ENCODE results near the gene KDELR3. TPM values are rescaled to one million over a fixed set of nuclear protein-coding genes. Genes with fewer than 3 reads are reported as not detected.
"Not testable (repeated sequence)": the region's sequence is repeated elsewhere in the genome, so short reads cannot be mapped to it uniquely, and the experiment has no call there.

KDELR3 gene
- total RNA-seq, 1 donor from 2014 or later, result 1.3 TPM

- intact Hi-C loops (cut with micrococcal nuclease), result no loop called here
Observed at GRCh38 chr22:38456272-38456835, 11.5 kb upstream of the KDELR3 start.

- intact Hi-C loops (cut with micrococcal nuclease), result no loop called here
Observed at GRCh38 chr22:38456841-38457699, 10.8 kb upstream of the KDELR3 start.

DNA sequence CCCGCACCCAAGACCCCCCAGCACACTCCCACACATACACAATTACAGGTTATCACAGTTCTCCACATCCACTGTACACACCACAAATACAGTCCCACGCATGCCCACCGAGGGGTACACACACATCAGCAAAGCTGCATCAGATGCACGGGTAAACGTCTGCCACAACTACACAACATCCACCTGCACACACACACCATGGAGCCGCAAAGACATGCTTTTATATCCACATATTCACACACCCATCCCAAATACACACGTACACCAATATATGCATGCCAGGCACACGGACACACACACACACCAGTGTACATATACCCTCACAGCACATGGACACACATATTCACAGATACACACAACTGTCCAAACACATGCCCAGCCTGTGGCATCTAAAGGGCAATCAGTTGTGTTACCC is 7.5 kb upstream of the KDELR3 start:
- intact Hi-C loops (cut with micrococcal nuclease), result no loop called here

DNA sequence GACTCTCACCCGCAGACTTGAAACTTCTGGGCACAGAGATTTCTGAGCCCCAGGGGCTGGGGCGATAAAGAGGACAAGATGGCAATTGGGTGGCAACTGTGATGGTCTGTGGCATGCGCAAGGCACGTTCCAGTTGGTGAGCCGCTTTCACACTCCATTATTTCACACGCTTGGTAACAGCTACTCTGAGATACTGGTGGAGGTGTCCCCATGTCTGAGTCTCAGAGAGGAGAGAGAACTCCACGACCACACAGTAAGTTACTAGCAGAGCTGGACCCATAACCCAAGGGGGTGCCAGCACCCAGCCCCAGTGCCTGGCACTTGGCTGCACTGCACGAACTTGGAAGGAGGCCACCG is 6.9 kb upstream of the KDELR3 start:
- intact Hi-C loops (cut with micrococcal nuclease), result no loop called here

GRCh38 chr22:38461414-38462081 is 6.3 kb upstream of the KDELR3 start:
- intact Hi-C loops (cut with micrococcal nuclease), result no loop called here

- intact Hi-C loops (cut with micrococcal nuclease), result no loop called here
Observed at GRCh38 chr22:38462960-38463784, 4.7 kb upstream of the KDELR3 start.

- intact Hi-C loops (cut with micrococcal nuclease), result no loop called here
Observed at GRCh38 chr22:38464992-38465672, 2.8 kb upstream of the KDELR3 start.

- intact Hi-C loops (cut with micrococcal nuclease), result no loop called here
Observed at GRCh38 chr22:38465673-38466490, 2.0 kb upstream of the KDELR3 start.

GRCh38 chr22:38467438-38467903 is 425 bp upstream of the KDELR3 start:
- intact Hi-C loops (cut with micrococcal nuclease), result no loop called here

GRCh38 chr22:38468443-38469305 is 778 bp downstream of the KDELR3 start:
- intact Hi-C loops (cut with micrococcal nuclease), result no loop called here

DNA sequence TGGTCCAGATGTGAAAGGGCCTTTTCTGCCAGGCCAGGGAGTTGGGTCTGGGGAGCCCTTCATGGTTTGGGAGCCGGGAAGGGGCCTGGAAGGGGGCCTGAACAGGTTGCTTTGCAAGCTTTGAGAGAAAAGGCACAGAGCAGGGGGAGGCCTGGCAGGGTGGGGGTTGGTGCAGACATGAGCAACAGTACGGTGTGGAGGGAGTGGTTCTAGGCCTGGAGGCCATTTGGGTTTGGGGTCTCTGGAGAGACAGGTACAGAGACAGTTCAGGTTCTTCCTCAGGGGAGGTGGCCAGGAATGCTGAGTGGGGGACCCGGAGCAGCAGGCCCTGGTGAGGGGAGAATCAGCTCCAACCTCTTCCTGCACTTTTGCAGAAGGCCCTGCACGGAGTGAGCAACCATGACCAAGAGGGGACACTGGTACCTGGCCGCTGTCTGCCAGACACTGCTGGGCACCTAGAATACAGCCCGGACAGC is 1.4 kb downstream of the KDELR3 start:
- intact Hi-C loops (cut with micrococcal nuclease), result no loop called here

DNA sequence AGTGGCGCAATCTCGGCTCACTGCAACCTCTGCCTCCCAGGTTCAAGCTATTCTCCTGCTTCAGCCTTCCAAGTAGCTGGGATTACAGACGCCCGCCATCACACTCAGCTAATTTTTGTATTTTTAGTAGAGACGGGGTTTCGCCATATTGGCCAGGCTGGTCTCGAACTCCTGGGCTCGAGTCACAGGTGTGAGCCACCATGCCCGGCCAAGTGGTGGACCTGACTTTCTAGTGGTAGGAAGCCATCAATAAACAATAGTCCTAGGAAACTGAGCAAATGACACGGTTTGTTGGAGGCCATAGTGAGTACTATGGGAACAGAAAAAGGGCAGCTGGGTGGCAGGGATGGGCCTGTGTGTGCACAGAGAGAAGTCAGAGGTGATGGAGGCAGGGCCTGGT is 2.3 kb downstream of the KDELR3 start:
- intact Hi-C loops (cut with micrococcal nuclease), result not testable (repeated sequence)

DNA sequence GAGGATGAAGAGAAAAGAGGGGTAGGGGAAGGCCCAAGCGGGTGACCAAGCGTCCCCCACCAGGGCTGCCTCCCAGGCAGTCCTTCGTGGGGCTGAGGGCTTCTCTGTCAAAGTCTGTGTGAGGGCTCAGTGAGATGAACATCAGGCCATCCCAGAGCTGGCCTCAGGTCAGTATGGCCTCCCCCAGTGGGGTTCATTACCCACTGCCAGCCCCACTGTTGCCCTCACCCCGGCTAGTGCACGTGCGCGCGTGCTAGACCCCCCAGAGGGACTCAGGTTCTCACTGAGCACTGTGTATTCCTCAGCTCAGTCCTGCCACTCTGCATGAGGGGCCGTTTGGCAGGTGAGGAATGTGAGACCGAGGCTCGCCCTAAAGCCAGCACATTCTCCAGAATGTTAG is 3.3 kb downstream of the KDELR3 start:
- intact Hi-C loops (cut with micrococcal nuclease), result no loop called here

GRCh38 chr22:38474003-38474607 is 6.2 kb downstream of the KDELR3 start:
- intact Hi-C loops (cut with micrococcal nuclease), result no loop called here

DNA sequence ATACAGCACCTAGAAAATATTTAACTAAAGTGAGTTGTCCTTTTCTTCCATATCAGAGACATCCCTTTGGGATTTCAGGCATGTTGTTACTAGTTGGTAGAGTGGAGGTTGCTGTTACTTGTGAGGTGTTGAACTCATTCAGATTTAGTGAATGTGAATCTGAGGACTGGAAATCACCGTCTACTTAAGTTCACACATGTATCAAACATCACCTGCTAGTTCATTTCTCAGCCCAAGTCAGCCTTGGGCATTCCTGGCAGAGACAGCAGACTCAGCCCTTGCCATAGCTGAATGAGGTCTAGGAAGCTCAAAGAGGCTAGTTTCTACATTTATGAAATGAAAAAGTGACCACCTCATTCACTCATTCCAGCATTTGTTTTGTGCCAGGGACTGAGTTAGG is 9.7 kb downstream of the KDELR3 start:
- intact Hi-C loops (cut with micrococcal nuclease), result no loop called here

DNA sequence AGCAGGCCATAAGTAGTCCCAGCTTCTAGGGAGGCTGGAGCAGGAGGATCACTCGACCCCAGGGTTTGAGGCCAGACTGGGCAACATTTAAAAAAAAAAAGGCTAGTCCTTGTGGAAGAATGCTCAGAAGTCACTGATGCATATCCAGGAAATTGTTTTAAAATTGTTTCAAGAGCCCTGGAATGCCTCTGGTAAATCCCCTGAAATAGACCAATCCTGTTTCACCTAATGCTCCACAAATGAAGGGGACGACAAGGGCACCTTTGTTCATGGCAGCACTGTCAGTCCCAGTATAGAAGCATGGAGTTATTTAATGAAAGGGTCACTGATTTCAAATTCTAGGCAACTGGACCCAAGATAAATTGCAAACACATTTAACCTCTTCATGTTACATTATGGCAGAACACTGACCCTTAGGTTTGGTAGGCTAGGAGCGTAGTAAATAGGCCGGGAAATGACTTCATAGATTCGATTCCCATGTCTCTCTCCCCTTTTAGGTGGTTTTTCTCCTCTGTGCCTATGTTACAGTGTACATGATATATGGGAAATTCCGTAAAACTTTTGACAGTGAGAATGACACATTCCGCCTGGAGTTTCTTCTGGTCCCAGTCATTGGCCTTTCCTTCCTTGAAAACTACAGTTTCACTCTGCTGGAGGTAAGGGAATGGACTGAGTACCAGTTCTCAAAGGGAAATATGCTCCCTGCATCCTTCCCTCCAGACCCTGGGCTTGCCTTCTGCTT is 11.4 kb downstream of the KDELR3 start:
- intact Hi-C loops (cut with micrococcal nuclease), result no loop called here

GRCh38 chr22:38481162-38481870 is 13.4 kb downstream of the KDELR3 start:
- intact Hi-C loops (cut with micrococcal nuclease), result no loop called here
